Measurements from ENCODE around the gene SBNO1.
"Not testable (repeated sequence)": the region's sequence is repeated elsewhere in the genome, so short reads cannot be mapped to it uniquely, and the experiment has no call there.

Gene SBNO1

DNA sequence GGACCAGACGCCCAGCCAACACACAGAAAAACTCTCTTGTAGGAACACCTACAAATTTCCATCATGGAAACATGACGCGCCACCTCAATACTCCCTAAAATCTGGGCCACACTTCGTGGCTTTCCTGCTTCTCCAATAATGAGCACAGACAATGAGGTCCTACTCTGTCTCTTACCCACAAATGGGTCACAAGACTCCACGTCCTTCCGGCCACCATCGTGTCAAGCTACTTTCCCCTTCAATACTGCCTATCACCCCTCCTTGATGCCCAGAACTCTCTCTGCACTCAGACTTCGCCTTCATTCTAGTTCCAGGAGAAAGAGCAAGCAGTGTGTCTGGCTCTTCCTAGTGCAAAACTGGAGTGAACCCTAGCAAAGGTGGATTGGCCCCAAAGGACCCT is 28.1 kb downstream of the SBNO1 start:
- DNase-seq: no peak

GRCh38 chr12:123335490-123335889 is 29.2 kb downstream of the SBNO1 start:
- no peak for DNase-seq

DNA sequence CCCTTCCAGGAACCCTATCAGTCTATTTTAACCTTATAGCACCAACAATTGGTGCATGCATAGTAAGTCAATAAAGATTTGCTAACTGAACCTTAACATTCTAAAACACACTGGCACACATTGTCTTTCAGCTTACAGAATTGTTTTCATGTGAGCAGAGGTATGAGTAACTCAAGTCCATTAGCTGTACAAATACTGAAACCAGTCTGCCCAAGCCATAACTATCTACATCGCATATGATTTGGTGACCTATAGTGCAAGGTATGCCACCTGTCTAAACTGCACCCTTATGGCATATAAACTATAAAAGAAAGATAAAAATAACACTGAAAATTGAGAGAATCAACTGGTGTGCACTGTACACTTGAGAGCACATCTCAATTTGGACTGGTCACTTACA is 34.8 kb downstream of the SBNO1 start:
- no peak for DNase-seq

GRCh38 chr12:123319826-123320225 is 44.8 kb downstream of the SBNO1 start:
- no peak for DNase-seq

DNA sequence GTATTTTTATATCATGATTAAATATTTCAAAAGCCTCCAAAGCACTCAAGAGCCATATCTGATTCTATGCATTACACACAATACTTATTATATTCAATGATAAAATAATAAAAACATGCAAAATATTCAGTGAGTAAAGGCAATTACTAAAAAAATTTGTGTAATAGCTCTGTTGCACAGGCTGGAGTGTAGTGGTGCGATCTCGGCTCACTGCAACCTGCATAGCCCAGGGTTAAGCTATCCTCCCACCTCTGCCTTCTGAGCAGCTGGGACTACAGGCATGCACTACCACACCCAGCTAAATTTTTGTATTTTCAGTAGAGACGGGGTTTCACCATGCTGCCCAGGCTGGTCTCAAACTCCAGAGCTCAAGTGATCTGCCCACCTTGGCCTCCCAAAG is 45.4 kb downstream of the SBNO1 start:
- DNase-seq: no peak

DNA sequence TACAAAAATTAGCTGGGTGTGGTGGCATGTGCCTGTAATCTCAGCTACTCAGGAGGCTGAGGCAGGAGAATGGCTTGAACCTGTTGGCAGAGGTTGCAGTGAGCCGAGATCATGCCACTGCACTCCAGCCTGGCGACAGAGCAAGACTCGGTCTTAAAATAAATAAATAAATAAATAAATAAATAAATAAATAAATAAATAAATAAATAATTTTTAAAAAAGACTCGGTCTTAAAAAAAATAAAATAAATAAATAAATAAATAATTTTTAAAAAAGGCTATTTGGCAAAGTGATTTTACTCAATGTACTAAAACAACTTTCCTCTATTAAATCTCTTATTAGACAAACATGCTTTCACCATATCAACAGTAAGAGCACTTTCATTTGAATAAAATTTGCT is 51.6 kb downstream of the SBNO1 start:
- DNase-seq: not testable (repeated sequence)

DNA sequence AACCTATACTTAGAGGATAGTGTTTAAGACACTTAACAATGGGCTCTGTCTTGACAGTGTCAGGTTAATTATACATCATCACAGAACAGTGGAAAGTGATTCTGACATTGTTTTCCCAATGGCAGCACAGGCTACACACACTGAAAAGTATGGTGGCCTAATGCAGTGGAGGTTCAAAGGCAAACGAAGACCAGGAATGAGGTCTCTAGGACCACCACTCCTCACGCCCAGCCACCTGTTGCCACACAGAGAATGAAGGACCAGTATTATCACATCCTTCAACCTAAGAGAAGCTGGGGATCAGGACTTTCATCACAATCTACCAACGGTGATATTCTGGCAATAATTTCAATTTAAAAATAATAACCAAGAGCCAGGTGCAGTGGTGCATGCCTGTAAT is 58.4 kb downstream of the SBNO1 start:
- no peak for DNase-seq

DNA sequence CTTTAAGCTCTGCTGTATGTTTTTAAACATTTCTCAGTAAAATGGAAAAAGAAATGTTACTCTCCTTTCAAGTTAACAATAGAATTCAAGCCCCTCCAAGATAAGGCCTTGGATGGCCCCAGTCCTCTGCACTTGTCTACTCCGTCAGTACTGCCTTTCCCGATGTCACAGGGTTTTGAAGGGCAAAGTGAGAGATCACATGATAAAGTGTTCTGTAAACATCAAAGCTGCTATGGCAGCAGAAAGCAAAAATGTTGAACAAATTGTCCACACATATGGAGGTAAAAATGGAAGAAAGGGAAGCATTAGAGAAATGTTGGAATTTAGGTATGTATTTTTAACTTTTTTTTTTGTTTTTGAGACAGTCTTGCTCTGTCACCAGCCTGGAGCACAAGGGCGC is 59.5 kb downstream of the SBNO1 start:
- no peak for DNase-seq

DNA sequence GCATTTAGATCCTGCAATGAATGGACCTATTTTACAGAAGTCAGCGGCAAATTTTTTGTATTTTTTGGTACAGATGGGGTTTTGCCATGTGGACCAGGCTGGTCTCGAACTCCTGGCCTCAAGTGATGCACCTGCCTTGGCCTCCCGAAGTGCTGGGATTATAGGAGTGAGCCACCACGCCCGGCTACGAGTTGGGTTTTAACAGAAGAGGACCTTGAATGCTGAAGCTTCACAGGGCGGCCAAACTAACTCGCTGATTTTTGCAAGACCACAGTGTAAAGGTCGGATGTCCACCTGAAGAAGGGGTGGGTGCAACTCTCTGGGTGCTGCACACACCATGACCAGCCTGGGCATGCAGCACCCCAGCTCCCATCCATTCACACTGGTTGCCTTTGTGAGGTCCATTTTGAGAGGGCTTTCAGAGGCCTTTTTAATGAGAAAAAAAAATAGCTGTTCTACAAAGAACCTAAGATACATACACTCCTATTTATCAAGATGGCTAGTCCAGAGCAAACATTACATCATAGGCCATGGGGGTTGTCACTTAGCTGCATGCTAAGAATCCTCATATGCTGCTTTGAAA is 71.4 kb downstream of the SBNO1 start:
- no peak for DNase-seq

GRCh38 chr12:123289911-123290310 is 74.7 kb downstream of the SBNO1 start:
- no peak for DNase-seq

GRCh38 chr12:123288751-123289346 is 75.8 kb downstream of the SBNO1 start:
- DNase-seq: no peak

DNA sequence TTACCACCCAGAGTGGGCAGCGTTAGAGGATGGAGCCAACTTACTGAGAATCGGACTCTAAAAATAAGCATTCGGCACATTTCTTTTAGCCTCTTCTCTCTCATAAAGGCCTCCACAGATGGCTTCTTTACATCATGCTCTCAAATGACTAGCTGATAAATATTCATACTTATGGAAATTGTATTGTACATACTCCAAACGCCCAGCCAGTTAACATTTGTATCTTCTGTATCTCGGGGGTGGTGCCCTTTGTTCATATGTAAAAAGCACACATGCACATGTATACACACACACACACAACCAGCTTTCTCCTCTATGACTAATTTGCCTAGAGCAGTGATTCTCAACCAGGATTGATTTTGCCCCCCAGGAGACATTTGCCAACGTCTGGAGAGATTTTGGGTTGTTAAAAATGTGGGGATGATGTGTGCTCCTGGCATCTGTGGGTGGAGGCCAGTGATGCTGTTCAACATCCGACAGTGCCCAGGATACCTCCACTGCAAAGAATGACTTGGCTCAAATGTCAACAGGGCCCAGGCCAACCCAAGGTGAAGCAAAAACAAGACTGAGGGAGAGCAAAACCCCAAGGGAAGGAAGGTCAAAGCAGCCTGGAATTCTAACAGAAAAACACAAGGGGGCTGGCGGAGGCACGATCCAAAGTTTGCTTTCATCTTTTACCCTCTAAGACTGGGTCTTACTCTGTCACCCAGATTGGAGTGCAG is 77.8 kb downstream of the SBNO1 start:
- no peak for DNase-seq

DNA sequence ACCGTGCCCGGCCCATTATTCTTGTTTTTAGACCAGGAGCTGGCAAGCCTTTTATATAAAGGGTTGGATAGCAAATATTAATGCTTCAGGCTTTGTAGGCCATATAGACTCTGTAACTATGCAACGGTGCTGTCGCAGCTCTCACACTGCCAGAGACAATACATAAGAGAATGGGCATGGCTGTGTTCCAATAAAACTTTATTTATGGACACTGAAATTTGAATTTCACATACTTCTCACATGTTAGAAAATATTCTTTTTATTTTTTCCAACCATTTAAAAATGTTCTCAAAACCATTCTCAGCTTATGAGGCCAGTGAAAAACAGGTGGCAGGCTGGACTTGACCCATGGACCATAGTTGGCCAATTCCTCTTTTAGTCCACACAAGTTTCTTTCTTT is 80.0 kb downstream of the SBNO1 start:
- DNase-seq: no peak

- DNase-seq: no peak
Observed at GRCh38 chr12:123283461-123283860, 81.2 kb downstream of the SBNO1 start.

DNA sequence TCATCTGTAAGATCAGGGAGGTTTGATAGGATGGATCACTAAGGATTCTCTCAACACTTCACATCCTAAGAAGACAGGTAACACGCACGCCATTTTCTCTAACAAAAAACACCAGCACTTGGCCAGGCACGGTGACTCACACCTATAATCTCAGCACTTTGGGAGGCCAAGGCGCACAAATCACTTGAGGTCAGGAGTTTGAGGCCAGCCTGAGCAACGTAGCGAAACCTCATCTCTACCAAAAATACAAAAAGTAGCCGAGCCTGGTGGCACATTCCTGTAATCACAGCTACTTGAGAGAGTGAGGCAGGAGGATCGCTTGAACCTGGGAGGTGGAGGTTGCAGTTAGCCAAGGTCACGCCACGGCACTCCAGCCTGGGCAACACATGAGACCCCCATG is 82.5 kb downstream of the SBNO1 start:
- DNase-seq: no peak

- peak; percentile 4 for DNase-seq
Observed at GRCh38 chr12:123280971-123281370, 83.7 kb downstream of the SBNO1 start.

DNA sequence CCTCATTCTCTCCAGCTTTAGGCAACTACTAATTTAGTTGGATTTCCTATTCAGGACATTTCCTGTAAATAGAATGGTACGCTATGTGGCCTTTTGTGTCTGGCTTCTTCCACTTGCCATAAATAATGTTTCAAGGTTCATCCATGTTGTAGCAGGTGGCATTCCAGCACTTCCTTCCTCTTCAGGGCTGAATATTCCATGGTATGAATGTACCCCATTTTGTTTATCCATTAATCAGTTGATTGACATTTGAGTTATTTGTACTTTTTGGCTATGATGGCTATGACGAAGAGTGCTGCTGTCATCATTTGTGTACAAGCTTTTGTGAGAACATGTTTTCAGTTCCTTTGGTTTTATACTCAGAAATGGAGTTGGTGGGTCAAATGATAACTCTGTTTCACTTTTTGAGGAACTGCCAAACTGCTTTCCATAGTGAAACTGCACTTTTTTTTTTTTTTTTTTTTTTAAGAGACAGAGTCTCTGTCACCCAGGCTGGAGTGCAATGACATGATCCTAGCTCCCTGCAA is 86.5 kb downstream of the SBNO1 start:
- peak; percentile 93 for DNase-seq

DNA sequence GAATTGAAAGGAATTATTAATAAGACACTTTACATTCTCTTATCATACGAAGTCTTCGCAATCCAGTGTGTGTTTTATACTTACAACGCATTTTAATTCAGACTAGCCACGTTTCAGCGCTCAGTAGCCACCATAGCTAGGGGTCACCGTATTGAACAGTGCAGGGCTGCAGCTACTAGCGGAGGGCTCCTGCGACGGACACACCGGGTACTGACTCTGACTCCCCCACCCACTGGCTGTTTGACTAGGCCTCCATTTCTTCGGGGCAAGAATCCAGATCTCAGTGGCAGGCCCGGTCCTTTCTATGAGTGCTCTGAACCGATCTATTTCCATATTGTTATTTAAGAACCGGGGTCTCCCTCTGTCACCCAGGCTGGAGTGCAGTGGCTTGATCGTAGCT is 91.5 kb downstream of the SBNO1 start:
- DNase-seq: no peak

GRCh38 chr12:123271001-123271668 is 93.5 kb downstream of the SBNO1 start:
- DNase-seq: peak; percentile 26

- no peak for DNase-seq
Observed at GRCh38 chr12:123270214-123271000, 94.2 kb downstream of the SBNO1 start.

DNA sequence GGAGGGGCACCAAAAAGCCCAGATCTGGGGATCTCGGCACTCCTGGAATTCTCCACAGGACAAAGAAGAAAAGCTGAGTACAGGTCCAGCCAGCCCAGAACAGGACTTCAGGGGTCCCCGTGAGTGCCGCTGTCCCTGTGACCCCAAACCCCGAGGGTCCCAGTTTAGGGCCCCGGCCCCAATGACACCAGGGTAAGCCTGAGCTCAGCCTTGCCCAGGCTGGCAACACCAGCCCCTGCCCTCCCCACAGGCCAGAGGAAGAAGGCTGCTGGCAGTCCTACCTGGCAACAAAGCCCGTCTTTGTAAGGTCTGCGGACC is 94.8 kb downstream of the SBNO1 start:
- DNase-seq: no peak

DNA sequence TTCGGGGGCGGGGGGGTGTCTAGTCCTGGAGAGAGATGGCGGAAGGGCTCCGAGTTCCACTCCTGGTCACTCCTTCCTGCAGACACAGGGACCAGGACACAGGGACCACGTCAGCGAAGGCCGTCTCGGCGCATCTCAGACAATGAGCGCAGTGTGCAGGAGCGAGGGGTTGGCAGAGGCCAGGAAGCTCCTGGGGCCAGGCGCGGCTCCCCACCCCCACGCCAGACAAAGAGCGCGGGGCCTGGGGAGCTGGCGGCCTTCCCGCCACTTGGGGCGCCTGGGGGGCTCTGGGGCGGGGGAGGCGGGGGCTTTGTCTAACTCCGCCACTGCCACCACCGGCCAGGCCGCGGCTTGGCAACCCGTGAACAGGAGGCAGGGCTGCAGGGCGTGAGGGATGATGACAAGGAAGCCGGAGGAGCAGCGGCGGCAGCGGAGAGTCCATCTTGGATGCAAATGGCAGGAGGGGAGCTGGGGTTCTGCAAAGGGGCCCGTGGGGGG is 95.2 kb downstream of the SBNO1 start:
- peak; percentile 9 for DNase-seq

- no peak for DNase-seq
Observed at GRCh38 chr12:123268850-123269249, 95.8 kb downstream of the SBNO1 start.

Measured in MV-4-11 (cell line).